Astrocyte of the cerebellum (primary cell): ENCODE measurements around the gene MBTPS1.

Experiments used
- DNase-seq: peaks from one replicate; pipeline ENCODE4 v3.0.0-alpha.2; 2011; ENCODE audit warnings: low read depth
- H3K4me3 ChIP-seq: 2 replicates; pipeline ENCODE4 v1.5.1; 2011; ENCODE audit warnings: mild to moderate bottlenecking, low read depth, low read length, moderate library complexity
- in situ Hi-C: cut with HindIII; loops from 2 replicates; pipeline ENCODE4 v1.10.0; 2017; ENCODE audit warnings: low sequenced_read_pairs
- TF ChIP-seq, protein P1 (sequence below): IDR thresholded peaks from 2 replicates; pipeline ENCODE4 v1.5.1; 2012; ENCODE audit warnings: low read length, low read depth, moderate library complexity, mild to moderate bottlenecking; ENCODE audit errors: missing control alignments

Gene MBTPS1

GRCh38 chr16:84081446-84081989 is 35.2 kb downstream of the MBTPS1 start:
- in situ Hi-C loops = no loop called here
- no peak for DNase-seq
- TF ChIP-seq, protein P1, sequence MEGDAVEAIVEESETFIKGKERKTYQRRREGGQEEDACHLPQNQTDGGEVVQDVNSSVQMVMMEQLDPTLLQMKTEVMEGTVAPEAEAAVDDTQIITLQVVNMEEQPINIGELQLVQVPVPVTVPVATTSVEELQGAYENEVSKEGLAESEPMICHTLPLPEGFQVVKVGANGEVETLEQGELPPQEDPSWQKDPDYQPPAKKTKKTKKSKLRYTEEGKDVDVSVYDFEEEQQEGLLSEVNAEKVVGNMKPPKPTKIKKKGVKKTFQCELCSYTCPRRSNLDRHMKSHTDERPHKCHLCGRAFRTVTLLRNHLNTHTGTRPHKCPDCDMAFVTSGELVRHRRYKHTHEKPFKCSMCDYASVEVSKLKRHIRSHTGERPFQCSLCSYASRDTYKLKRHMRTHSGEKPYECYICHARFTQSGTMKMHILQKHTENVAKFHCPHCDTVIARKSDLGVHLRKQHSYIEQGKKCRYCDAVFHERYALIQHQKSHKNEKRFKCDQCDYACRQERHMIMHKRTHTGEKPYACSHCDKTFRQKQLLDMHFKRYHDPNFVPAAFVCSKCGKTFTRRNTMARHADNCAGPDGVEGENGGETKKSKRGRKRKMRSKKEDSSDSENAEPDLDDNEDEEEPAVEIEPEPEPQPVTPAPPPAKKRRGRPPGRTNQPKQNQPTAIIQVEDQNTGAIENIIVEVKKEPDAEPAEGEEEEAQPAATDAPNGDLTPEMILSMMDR = no peak
- H3K4me3 ChIP-seq = no peak overlapping the region

GRCh38 chr16:84080813-84081212 is 35.9 kb downstream of the MBTPS1 start:
- no peak for DNase-seq
- H3K4me3 ChIP-seq = no peak overlapping the region
- in situ Hi-C loops = no loop called here
- TF ChIP-seq, protein P1 = no peak

DNA sequence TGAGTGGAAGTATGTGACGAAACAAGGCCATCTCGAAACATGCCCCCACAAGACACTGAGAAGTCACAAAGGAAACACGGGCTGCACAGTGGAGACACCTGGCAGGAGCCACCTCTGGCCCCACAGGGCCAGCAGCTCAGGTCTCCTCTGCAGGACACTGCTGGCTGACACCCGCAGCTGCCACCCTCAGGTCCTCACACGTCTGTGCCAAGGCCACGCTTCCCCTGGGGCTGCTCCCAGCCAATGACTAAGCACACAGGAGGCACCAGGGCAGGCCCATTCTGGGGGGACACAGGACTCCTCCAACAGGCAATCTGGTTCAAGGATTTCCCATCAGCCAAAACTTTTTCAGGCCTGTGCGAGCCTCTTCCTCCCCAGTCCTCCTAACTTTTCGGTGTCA is 36.4 kb downstream of the MBTPS1 start:
- TF ChIP-seq, protein P1 = no peak
- H3K4me3 ChIP-seq = no peak overlapping the region
- in situ Hi-C loops = no loop called here
- no peak for DNase-seq

DNA sequence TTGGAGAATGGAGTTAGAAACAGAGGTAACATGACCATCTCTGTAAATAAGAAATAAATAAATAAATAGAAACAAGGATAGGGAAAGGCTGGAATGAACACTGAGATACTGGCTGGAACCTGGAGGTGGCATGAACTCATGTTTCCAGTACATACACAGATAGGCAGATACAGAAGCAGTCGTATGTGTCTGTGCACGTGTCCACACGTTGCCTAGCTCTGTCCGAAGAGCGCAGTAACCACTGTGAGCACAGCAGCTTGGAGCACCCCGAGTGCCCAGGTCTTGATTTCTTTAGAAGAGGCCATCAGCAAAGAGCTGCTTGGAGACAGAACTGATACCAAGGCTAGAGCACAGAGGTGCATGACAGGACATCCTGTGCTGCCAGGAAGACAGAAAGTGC is 37.1 kb downstream of the MBTPS1 start:
- TF ChIP-seq, protein P1 = no peak
- in situ Hi-C loops = no loop called here

DNA sequence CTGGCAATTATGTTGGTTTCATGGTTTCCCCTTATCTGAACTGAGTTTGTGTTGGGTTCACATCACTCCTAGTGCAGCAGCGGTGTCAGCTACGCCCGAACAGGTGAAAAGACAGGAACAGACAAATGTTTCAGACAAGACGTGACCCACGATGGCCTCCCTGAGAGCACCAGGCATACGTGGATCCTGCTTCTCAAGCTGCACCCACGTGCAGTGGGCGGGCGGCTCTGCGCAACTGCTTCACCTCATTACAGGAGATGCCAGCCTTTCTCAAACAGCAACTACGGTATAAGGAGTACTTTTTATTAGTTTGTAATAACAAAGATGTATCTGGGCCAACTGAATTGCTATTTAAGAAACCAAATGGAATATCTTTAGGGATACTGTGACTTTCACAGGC is 41.4 kb downstream of the MBTPS1 start:
- in situ Hi-C loops = no loop called here

More for the DNA sequence above, 37.1 kb downstream of the MBTPS1 start:
- no peak for DNase-seq
- H3K4me3 ChIP-seq = no peak overlapping the region

DNA sequence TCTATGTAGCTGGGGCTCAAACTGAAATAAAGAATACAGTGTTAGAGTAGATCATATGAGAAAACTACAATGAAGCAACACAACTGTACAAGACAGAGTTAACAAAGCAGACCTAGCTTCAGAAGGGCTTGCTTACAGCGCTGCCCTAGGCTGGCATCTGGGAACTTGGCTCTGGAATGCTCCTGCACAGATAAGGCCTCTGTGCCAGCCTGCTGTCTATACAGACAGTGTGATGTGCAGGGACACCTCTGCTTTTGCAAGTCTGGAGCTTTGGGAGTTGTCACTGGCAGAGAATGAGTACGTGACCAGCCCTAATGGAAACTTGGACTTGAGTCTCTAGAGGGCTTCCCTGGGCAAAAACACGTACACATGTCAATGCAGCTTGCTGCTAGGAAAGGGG is 42.0 kb downstream of the MBTPS1 start:
- H3K4me3 ChIP-seq = no peak overlapping the region
- no peak for DNase-seq
- in situ Hi-C loops = no loop called here
- TF ChIP-seq, protein P1 = no peak

More for the DNA sequence above, 41.4 kb downstream of the MBTPS1 start:
- H3K4me3 ChIP-seq = no peak overlapping the region
- TF ChIP-seq, protein P1 = no peak
- DNase-seq = no peak

DNA sequence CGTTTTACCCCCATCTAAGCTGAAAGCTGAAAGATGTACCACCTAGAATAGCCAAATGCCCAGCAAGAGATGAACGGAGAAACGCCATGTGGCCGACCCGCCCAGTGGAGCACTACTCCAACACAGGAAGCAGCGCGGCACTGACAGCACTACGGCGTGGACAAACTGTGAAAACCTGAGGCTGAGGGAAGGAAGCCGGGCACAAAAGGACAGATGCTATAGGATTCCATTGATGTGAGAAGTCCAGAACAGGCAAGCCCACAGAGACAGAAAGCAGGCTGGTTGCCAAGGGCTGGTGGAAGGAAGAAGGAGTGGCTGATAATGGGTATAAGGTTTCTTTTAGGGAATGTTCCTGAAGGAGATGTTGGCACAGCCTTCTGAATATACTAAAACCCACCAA is 44.7 kb downstream of the MBTPS1 start:
- H3K4me3 ChIP-seq = no peak overlapping the region
- no peak for DNase-seq
- TF ChIP-seq, protein P1 = no peak
- in situ Hi-C loops = no loop called here
